Inferior parietal cortex (tissue), 1 donor: Measurements from ENCODE around the gene PLA2G4B.
A peak's percentile ranks its signal among the peaks of the same experiment; 100 is the strongest.
"Not testable (repeated sequence)": the region's sequence is repeated elsewhere in the genome, so short reads cannot be mapped to it uniquely, and the experiment has no call there.

Source experiments
- DNase-seq: peaks from one replicate; pipeline ENCODE4 v3.0.0-alpha.2; 2016; ENCODE audit errors: extremely low spot score

The PLA2G4B gene

DNA sequence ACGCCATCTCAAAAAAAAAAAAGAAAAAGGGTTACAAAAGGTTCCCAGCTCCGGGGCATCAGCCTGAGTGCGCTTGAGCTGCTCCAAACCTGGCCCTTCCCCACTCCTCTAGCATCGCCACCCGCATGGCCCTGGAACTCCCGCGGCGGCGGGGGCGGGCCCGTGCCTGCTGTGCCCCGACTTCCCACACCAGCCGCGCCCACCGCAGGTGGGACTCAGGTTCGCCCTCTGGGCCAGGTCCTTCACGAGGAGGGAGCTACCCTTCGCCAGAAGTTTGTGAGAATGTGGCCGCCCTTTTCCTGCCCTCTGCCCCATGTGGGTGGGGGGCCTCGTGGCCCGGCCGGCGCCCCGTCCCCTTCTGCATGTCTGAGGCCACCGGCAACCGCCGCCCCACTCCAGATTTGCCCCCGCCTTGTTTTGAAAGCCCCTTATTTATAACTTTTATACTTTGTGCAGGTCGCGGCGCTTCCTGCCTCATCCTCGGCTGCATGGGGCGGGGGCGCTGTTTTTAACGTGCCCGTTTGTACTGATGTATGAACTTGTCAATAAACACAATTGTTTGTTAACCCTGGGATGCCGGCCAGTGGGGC is 11.3 kb upstream of the PLA2G4B start:
- no peak for DNase-seq

DNA sequence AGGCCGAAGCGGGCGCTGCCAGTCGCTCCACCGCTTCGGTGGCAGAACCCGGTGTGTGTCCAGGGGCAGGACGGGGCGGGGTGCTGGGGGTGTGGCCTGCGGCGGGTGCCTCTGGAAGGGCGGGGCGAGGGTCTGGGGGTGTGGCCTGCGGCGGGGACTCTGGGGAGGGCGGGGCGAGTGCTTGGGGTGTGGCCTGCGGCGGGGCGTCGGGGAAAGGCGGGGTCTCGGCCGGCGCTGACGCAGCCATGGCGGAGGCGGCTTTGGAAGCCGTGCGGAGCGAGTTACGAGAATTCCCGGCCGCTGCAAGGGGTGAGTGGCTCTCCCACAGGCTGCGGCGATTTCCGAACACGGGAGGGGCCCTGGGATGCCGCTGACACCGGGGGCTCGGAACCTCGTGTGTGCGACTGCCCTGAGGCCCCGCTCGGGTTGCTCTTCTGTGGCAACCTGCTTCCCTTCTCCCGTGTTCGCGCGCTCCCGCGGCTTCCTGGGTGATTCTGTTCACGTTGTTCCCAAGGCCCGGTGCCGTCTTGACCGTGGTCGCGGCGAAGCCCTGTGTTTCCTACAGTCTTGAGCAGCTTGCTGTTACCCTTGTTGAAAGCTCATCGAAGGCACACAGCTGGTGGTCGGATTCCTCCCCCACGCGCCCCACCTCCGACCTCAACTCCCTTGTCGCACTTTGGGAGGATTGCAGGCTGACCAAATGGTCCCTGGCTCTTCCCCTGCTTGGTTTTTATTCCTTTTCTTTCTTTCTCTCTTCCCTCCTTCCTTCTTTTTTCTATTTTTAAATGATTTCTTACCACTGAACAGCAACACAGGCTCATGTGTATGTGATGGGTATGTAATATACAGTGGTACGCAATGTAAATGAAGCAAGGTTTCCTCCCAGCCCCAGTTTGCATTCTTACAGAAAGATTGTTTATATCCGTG is 10.5 kb upstream of the PLA2G4B start, which contains the start of gene JMJD7:
JMJD7 (plus strand) TSS at position 213 of the 927 bp plus-strand sequence; CDS start at position 246, 33 bp downstream.
- DNase-seq, result peak; percentile 76

DNA sequence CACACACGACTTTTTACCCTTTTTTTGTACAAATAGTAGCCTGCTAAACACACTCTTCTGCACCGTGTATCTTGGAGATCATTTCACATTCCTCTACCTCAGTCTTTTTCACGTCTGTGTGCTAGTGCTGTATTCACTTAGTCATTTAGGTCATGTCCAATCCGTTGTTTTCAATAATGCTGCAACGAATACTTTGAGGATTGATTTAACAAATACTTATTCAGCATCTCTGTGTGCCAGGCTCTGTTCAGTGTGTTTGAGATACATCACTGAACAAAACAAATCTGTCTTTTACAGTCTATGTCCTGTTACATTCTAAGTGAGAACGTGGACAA is 9.9 kb upstream of the PLA2G4B start:
- peak; percentile 53 for DNase-seq

DNA sequence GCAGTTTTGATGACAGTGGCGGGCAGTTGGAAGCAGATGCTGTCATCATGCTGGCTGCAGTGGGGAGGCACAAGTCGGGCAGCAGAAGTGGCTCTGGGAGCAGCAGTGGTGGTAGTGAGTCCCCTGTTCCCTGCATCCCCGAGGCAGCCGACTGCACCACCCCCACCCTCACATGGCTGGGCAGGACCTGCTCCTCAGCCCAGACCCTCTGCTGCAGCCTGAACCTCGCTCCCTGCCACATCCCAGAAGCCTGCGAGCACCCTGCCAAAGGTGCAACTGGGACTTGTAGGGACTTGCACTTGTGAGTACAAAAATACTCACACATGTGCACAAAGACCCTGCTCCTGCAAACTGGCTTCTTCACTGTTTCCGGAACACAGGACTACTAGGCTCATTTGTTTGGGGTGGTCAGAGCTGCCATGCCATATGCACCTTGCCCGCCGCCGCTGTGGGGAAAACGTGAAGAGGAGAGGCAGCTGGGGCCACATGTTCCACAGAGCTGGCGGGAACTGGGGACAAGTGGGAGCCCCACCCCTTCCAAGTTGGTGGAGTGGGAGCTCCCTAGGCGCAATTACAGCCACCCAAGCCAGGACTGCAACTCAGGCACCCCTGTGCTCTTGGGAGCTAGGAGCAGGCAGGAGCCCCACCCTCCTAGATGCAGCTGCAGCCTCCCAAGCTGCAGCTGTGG is 8.5 kb upstream of the PLA2G4B start:
- no peak for DNase-seq

DNA sequence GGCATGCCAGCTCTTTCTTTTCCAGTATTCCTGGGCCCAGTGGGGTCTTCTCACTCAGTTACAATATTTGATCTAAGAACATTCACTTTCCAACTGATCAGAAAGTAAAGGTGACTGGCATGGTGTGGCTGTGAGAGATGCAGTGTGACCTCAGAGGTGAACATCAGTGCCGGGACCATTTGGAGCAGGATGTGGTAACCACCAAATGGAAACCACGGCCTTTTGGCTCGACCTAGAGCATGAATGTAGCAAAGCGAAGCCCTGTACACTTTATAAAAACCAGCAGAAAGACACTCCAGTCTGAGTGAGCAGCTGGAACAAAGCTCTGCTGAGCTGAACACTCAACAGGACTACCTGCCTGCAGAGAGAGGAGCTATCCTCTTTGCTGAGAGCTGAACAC is 7.4 kb upstream of the PLA2G4B start:
- DNase-seq, result not testable (repeated sequence)

DNA sequence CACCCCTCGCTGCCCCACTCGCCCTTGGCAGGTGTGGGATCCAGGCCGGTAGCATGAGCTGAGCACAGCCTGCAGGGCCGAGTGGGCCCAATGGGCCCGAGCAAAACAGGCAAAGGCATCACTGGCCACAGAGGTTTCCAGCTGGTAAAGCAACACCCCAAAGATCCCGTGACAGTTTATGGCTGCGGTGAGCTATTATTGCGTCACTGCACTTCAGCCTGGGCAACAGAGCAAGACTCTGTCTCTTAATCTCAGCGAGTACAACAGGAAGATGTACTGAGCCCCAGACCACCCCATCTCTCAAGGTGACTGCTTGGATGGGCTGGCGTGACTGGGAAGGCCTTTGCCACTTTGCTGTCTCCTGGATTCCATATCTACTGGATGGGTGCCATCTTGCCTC is 6.4 kb upstream of the PLA2G4B start:
- DNase-seq, result no peak

DNA sequence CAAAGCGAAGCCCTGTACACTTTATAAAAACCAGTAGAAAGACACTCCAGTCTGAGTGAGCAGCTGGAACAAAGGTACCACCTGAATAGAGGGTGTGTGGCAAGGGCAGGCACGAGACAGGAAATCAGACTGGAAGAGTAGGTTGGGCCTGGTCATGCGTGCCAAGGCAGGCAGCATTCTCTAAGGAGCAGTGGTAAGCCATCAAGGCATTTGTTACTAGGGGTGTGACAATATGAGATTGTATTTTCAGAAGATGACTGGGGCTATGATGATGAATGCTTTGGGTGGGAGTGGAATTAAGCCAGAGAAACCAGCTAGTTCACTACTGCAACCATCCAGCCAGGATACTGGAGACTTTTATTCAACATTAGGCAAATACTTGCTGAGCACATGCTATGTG is 5.8 kb upstream of the PLA2G4B start:
- no peak for DNase-seq

DNA sequence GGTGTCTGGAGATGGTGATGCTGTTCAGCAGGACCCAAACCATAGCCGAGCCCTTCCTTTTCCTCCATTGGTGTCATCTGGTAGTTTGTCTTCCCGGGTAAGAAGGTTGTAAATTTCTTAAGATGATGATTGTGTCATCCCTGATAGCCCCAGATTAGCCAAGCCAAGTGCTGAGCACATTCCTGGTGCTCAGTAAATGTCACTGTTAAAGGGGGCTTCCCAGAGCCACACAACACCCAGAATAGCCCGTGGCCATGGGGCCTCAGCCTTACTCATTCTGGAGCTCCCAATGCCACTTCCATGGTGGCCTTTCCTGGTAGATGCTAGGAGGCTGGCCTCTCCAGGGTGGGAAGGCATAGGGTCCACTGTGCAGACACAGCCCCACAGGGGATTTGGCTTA is 4.6 kb upstream of the PLA2G4B start:
- no peak for DNase-seq

DNA sequence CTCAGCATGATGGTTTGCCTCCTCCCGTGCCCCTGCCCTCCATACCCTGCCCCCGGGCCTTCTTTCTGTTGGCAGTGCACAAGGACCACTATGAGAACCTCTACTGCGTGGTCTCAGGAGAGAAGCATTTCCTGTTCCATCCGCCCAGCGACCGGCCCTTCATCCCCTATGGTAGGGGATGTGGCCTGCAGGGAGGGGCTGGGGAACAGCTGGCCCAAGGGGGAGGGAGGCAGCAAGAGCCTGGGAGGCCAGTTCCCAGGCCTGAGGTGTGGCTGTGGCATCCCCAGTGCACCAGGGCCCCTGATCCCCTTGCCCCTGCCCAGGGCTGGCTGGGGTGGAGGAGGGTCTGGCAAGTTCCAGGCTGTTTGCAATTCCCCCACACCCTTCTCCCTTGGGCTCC is 2.6 kb upstream of the PLA2G4B start:
- DNase-seq, result no peak

DNA sequence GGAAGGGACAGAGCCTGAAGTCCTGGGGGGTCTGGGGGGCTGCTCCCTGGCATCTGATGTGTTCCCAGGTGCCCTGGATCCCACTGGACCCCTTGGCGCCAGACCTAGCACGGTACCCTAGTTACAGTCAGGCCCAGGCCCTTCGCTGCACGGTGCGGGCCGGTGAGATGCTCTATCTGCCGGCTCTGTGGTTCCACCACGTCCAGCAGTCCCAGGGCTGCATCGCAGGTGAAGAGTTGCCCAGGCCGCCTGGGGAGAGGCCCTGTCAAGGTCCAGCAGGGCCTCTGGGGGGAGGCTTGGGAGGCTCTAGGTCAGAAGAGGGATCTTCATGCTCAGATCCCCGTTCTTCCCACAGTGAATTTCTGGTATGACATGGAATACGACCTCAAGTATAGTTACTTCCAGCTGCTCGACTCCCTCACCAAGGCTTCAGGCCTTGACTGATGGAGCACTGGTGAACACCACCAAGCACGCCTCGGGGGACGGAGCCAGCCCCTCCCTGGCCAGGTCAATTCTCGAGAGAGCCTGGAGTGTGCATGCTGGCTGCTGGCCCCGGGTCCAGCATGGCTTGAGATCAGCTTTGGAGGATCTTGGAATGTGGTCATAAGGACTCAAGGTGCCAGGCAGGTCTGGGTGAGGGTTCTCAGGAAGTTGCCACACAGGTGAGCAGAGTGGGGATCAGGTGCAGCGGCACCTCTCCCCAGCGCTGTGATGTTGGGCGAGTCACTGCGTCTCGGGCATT is 1.8 kb upstream of the PLA2G4B start:
- no peak for DNase-seq

DNA sequence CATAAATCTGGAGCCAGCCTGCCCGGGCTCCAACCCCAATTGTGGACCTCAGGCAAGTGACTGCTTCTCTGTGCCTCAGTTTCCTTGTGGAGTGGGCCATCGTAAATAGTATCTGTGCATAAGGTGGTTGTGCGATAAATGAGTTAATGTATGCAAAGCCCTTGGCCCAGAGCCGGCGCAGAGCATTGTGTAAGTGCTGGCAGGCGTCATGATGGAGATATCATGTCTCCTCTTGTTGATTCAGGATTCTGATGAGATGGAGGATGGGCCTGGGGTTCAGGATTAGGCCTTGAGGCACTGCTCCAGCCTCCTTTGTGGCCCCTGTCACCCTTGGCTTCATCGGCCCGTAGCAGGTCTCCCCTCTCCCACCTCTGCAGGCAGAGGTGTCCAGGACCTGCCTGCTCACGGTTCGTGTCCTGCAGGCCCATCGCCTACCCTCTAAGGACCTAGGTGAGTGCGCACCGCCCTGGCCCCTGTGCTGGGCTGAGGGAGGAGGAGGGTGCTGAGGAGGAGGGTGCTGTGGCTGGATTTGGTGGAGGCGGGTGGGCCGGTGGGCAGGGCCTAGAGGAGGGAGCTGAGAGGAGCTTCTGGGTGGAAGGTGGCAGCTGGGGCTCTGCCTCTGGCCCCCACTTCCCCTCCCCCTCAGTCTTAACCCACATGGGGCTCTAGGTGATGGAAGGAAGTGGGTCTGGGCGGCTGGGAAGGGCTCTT is 1.3 kb downstream of the PLA2G4B start:
- no peak for DNase-seq

DNA sequence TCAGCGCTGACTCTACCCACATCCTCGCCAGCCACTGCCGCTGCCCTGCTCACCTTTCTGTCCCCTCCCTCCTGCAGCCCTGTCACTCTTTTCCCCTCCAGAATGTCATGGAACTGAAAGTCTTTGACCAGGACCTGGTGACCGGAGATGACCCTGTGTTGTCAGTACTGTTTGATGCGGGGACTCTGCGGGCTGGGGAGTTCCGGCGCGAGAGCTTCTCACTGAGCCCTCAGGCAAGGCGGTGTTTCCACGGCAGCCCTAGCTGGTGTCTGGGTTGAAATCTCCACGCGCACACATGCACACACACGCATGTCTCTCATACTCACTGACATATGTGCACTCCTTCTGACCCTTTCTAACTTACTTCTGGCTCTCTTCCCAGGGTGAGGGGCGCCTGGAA is 2.0 kb downstream of the PLA2G4B start:
- DNase-seq, result no peak

DNA sequence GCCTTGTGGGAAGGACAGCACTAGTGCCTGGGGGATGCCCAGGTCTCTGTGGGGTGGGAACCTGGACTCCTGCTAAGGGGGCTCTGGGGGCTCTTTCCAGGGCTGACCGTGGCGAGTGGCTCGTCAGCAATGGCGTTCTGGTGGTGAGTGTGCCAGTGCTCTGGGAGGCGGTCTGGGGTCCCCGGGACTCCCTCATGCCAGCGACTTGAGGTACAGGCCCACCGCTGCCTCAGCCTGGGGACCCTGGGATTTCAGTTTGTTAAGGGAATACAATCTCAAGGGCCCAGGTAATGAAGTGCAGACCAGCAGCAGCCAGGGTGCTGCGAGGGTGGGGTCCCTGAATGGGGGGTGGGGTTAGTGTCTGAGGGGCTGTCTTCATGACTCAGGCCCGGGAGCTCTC is 2.5 kb downstream of the PLA2G4B start:
- DNase-seq, result no peak

DNA sequence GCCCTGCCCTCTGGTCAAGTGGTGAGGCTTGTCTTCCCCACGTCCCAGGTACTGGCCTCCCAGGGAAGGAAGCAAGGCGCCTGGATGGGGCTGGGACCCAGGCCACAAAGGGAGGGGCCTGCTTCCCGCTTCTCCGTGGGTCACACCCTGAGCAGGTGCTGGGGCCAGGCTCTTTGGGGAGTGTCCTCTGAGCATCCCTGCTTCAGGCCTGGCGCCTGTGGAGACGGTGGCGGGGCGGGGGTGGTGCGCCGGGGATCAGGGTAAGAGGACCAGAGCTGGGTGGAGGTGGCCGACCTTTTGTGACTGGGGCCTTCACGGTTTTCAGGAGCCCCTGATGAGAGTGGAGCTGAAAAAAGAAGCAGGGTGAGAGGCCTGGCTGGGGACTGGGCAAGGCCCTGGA is 3.6 kb downstream of the PLA2G4B start:
- no peak for DNase-seq

DNA sequence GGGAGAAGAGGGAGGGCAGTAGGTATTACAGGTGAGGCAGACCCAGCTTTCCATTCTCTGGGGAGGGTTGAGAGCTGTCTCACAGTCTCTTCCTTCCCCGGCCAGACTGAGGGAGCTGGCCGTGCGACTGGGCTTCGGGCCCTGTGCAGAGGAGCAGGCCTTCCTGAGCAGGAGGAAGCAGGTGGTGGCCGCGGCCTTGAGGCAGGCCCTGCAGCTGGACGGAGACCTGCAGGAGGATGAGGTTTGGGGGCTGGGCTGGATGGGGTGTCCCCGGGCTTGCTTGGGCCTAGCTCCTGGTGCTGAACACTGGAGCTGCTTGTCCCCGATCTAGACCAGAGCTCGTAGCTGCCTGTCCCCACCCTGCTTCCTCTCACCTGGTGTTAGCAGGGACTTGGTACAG is 4.9 kb downstream of the PLA2G4B start:
- no peak for DNase-seq

DNA sequence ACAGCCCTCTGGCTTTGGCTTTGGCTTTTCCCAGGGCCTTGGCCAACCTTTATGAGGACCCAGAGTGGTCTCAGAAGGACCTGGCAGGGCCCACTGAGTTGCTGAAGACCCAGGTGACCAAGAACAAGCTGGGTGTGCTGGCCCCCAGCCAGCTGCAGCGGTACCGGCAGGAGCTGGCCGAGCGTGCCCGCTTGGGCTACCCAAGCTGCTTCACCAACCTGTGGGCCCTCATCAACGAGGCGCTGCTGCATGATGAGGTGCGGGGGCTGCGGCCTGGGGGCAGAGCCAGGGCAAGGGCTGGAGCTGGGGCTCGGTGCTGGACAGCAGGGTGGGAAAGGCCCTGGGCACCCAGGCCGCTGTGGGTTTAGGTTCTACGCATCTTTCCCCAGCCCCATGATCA is 6.2 kb downstream of the PLA2G4B start:
- no peak for DNase-seq

DNA sequence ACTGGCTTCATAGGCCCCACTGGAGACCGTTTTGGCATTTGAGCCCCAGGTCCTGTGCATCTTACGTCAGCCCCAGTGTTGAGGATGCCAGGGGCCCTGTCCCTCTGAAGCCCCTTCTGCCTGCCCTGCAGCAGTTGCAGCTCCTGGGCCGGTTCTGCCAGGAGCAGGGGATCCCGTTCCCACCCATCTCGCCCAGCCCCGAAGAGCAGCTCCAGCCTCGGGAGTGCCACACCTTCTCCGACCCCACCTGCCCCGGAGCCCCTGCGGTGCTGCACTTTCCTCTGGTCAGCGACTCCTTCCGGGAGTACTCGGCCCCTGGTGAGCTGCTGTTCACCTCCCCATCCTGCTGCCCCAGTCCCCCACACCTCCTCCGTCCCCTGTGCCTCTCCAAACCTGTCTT is 8.6 kb downstream of the PLA2G4B start:
- no peak for DNase-seq

DNA sequence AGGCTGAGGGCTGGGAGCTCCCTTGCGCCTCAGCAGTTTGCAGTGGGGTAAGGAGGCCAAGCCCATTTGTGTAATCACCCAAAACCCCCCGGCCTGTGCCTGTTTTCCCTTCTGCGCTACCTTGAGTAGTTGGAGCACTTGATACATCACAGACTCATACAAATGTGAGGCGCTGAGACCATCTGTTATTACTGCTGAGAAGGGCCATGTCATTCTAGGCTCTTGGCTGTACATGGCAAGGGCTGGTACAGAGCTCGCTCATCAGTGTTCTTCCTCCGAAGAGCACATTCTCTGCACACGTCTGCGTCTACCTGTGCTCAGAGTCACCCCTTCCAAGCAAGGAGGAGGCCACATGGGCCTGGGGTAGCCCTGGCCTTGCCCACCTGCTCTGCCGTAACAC is 9.3 kb downstream of the PLA2G4B start:
- no peak for DNase-seq

DNA sequence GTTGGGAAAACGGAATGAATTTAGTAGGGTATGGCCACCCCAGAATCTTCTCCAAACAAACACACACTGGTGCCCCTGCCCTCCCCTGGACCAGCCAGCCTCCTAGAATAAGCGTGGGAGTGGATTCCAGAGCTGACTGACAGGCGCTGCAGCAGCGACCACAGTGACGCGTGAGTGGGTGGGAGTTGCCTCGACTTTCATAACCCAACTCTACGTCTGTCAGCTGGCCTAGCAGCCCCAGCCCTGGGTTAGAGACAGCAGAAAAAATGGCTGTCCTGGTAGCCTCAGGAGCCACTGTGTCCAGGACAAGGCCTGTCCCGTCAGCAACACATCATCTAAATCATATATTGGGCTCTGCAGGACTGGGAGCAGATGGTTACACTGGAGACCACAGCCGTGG is 10.0 kb downstream of the PLA2G4B start:
- DNase-seq, result no peak

DNA sequence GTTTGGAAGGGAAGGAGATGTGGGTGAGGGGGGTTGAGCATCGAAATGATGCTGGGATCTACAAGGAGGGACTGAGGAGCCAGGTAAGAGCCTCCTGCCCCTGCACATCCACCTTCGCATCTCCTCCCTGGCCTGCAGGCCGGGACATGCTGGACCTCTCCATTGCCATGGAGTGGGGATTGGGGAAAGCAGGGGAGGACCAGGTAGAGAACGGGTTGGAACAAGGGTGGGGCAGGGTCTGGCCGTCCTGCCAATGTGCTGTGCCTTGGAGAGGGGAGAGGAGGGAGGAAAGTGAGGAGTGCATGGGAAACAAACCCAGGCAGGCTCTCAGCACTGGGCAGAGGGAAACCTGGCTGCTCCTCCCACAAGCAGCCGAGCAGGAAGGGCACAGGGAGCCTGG is 10.6 kb downstream of the PLA2G4B start:
- DNase-seq, result no peak

DNA sequence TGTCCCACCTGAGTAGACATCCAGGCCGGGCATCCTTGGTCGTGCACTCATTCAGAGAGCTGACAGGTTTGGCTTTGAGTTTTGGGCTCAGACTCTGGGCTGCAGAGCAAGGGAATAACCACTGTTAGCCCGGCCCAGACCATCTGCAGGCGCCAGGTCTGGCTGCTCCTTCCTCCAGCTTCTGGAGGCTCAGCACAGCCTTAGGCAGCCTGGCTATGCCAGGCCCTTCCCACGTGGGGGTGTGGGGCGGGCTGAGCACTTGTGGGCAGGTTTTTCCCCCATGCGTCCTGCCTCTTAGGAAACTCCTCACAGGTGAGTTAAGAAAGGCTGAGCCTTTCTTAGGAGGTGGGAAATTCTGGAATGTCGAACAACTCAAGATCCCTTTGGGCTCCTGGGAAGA is 11.2 kb downstream of the PLA2G4B start:
- DNase-seq, result no peak
